Esophagus squamous epithelium (tissue), 4 donors: ENCODE results near the gene LNX2.

ENCODE experiments used
- CTCF ChIP-seq, 6 experiments: fragments of 450-650 bp in 4 of 6; fragments of 200-600 bp in 2 of 6; sonication (generic) in 2 of 6; IDR thresholded peaks; one replicate each; pipeline ENCODE4 v1.5.1; 2016 to 2019; ENCODE audit warnings: antibody characterized with exemption in 6 of 6, mild to moderate bottlenecking in 4 of 6, moderate library complexity in 4 of 6
- POLR2A ChIP-seq, 4 donors: fragments of 450-650 bp; IDR thresholded peaks; one replicate each; pipeline ENCODE4 v1.6.1; 2017; ENCODE audit warnings: antibody characterized with exemption in 4 of 4, mild to moderate bottlenecking in 4 of 4, moderate library complexity in 3 of 4

GRCh38 chr13:27601803-27602202, 18.5 kb downstream of the LNX2 start:
- no peak for TF ChIP-seq POLR2A (IDR thresholded peaks at IDR 0.05)
- TF ChIP-seq CTCF (IDR thresholded peaks at IDR 0.05), result no peak
